ENCODE results near the gene PRKCA.

DNA sequence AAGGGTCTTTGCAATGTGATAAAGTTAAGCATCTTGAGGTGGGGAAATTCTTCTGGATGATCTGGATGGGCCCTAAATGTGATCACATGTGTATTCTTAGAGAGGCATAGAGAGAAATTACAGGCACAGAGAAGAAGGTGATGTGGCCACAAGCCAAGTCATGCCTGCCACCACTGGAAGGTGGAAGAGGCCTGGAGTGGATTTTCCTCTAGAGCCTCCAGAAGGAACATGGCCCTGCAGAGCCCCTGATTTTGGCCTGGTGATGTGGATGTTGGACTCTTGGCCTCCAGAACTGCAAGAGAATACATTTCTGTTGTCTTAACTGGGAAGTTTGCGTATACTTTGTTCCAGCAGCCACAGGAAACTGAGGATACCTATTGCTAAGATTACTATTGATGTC, 375.6 kb downstream of the PRKCA start:
- TF ChIP-seq POLR2AphosphoS5 (IDR thresholded peaks at IDR 0.05) (no peak), EP300 (IDR thresholded peaks at IDR 0.05) (no peak), POLR2A (IDR thresholded peaks at IDR 0.05) (no peak)
- TF ChIP-seq, protein P1, sequence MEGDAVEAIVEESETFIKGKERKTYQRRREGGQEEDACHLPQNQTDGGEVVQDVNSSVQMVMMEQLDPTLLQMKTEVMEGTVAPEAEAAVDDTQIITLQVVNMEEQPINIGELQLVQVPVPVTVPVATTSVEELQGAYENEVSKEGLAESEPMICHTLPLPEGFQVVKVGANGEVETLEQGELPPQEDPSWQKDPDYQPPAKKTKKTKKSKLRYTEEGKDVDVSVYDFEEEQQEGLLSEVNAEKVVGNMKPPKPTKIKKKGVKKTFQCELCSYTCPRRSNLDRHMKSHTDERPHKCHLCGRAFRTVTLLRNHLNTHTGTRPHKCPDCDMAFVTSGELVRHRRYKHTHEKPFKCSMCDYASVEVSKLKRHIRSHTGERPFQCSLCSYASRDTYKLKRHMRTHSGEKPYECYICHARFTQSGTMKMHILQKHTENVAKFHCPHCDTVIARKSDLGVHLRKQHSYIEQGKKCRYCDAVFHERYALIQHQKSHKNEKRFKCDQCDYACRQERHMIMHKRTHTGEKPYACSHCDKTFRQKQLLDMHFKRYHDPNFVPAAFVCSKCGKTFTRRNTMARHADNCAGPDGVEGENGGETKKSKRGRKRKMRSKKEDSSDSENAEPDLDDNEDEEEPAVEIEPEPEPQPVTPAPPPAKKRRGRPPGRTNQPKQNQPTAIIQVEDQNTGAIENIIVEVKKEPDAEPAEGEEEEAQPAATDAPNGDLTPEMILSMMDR (IDR thresholded peaks at IDR 0.05), result no peak

Measured in suprapubic skin (tissue), 4 donors.